Uterus (tissue), 2 donors: ENCODE measurements around the gene SFN.

ENCODE experiments used
- CTCF ChIP-seq, 4 experiments: fragments of 200-600 bp in 2 of 4; fragments of 450-650 bp in 2 of 4; sonication (generic) in 2 of 4; IDR thresholded peaks; one replicate each; pipeline ENCODE4 v1.5.1; 2016 to 2019; ENCODE audit warnings: antibody characterized with exemption in 4 of 4, mild to moderate bottlenecking in 2 of 4, moderate library complexity in 1 of 4
- POLR2A ChIP-seq, 2 donors: fragments of 450-650 bp; IDR thresholded peaks; one replicate each; pipeline ENCODE4 v1.6.1; 2016; ENCODE audit warnings: antibody characterized with exemption in 2 of 2, mild to moderate bottlenecking in 1 of 2, moderate library complexity in 1 of 2

GRCh38 chr1:26897351-26897750 lies 34.4 kb downstream of the SFN start:
- TF ChIP-seq CTCF (IDR thresholded peaks at IDR 0.05): no peak
- TF ChIP-seq POLR2A (IDR thresholded peaks at IDR 0.05): no peak
